Fibroblast of skin of scalp (primary cell): Measurements from ENCODE around the gene ATP1A2.

ENCODE experiments used
- DNase-seq: peaks from one replicate; pipeline ENCODE4 v3.0.0-alpha.2; 2013

ATP1A2 gene

GRCh38 chr1:160151303-160151702 lies 35.7 kb downstream of the ATP1A2 start, which contains the start of gene ATP1A4:
ATP1A4 (plus strand) TSS chr1:160151603; CDS start chr1:160152041, 438 bp downstream.
- no peak for DNase-seq

- DNase-seq: no peak
Observed at GRCh38 chr1:160154790-160155189, 39.2 kb downstream of the ATP1A2 start.

DNA sequence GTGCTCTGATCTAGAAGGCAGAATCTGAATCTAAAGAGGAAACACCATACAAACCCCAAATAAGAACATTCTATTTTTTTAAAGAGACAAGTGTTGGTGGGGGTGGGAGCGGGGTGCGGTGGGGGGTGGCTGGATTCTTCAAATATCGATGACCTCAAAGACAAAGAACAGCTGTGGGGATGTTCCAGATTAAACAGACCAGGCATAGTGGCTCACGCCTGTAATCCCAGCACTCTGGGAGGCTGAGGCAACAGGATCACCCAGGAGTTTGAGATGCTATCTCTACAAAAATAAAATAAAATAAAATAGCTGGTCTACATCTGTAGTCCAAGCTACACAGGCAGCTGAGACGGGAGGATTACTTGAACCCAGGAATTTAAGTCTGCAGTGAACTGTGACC lies 40.8 kb downstream of the ATP1A2 start:
- no peak for DNase-seq

- no peak for DNase-seq
Observed at GRCh38 chr1:160157174-160157573, 41.6 kb downstream of the ATP1A2 start.

- DNase-seq: no peak
Observed at GRCh38 chr1:160158031-160158430, 42.5 kb downstream of the ATP1A2 start.

- no peak for DNase-seq
Observed at GRCh38 chr1:160158534-160158933, 43.0 kb downstream of the ATP1A2 start.

GRCh38 chr1:160159846-160160245 lies 44.3 kb downstream of the ATP1A2 start:
- DNase-seq: no peak

- DNase-seq: peak; percentile 41
Observed at GRCh38 chr1:160161965-160162705, 46.6 kb downstream of the ATP1A2 start.

DNA sequence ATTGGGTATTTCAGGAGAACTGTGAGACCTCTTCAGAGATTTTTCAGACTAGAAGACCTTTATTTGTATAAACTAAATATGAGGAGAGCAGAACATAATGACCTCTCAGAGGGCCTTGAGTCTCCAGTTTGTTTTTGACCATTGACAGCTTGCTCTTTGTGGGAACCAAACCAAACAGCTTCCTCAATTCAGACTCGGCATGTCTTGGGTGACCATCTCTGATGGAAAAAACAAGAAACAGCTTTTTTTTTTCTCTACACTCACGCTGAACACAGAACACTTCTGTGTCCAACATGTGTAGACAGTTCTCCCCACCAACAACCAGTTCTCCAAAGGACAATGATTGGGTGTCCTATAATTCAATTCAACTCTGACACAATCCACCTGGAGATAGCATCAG lies 47.4 kb downstream of the ATP1A2 start:
- no peak for DNase-seq

DNA sequence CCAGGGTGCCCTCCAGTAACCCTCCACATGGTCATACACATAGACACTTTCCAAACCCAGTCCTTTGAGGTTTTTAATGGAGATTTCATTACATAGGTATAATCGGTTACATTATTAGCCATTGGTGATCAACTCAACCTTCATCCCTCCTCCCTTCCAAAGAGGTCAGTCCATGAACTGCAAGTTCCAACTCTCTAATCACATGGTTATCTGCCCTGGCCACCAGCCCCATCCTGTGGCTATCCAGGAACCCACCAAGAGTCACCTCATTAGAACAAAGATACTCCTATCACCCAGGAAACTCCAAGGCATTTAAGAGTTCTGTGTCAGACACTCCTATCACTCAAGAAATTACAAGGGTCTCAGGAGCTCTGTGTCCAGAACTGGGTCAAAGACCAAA lies 48.1 kb downstream of the ATP1A2 start:
- no peak for DNase-seq

GRCh38 chr1:160164121-160164520 lies 48.6 kb downstream of the ATP1A2 start:
- DNase-seq: no peak

GRCh38 chr1:160166166-160166868 lies 50.8 kb downstream of the ATP1A2 start:
- DNase-seq: no peak

DNA sequence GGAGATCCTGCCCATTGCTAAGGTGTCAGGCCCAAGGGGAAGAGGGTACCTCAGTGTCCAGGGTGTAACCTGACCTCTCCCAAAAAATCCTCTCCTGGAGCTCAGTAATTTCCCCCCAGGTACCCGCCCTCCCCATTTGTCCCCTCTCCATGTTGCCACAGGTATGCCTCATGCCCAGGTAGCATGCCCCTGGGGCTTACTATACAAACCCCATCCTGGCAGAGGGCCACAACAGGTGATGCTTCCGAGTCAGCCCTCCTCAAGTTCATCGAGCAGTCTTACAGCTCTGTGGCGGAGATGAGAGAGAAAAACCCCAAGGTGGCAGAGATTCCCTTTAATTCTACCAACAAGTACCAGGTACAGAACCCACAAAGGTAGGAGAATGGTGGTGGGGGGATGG lies 51.5 kb downstream of the ATP1A2 start:
- no peak for DNase-seq

- DNase-seq: no peak
Observed at GRCh38 chr1:160167580-160167979, 52.0 kb downstream of the ATP1A2 start.

- DNase-seq: no peak
Observed at GRCh38 chr1:160168016-160168415, 52.5 kb downstream of the ATP1A2 start.

- peak; percentile 31 for DNase-seq
Observed at GRCh38 chr1:160168609-160169369, 53.2 kb downstream of the ATP1A2 start.

DNA sequence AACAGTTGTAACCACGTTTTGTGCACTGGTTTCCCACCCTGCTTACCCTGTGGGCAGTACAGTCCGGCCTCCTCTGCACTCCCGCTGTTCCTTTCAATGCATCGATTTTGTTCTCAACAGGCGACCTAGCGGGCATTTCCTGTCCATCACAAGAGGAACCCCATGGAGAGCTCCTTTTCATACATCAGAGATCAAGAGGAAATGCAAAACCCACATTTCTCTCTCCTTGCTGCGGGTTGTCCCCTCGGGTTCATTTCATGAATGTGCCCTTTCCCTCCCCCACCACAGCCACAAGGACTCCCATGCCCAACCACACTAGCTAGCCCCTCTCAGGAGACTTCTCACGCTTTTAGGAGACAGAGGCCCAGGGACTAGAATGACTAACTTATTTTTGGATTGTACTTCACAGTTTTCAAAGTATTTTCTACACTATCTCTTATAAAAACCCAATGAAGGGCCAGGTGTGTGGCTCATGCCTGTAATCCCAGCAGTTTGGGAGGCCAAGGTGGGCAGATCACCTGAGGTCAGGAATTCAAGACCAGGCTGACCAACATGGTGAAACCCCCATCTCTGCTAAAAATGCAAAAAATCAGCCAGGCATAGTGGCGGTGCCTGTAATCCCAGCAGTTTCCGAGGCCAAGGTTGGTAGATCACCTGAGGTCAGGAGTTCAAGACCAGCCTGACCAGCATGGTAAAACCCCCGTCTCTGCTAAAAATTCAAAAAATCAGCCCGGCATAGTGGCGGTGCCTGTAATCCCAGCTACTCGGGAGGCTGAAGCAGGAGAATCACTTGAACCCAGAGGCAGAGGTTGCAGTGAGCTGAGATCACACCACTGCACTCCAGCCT lies 54.2 kb downstream of the ATP1A2 start:
- DNase-seq: peak; percentile 41

- peak; percentile 50 for DNase-seq
Observed at GRCh38 chr1:160171354-160171753, 55.8 kb downstream of the ATP1A2 start.

DNA sequence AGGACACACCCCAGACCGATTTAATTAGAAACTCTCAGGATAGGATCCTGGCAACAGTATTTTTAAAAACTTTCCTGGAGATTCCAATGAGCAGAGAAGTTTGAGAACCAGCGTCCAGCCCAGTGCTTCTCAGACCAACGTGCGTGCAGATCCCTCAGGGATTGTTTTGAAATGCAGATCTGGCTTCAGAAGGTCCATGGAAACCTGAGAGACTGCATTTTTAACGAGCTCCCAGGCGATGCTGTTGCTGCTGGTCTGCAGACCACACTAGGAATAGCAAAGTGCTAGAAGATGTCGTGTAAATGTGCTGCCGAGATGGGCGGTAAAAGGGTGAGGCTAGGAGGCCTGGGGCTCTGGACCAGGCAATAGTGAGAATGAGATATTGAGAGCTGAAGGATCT lies 56.4 kb downstream of the ATP1A2 start:
- DNase-seq: no peak

- no peak for DNase-seq
Observed at GRCh38 chr1:160177231-160177630, 61.7 kb downstream of the ATP1A2 start.

- DNase-seq: no peak
Observed at GRCh38 chr1:160177667-160178066, 62.1 kb downstream of the ATP1A2 start.

GRCh38 chr1:160178731-160179130 lies 63.2 kb downstream of the ATP1A2 start:
- DNase-seq: no peak
